Measurements from ENCODE around the gene AVPR2.

The AVPR2 gene

GRCh38 chrX:153903991-153904957 is at the start of gene AVPR2:
Gene AVPR2, plus strand, starts transcription at chrX:153904673. Its CDS starts 473 bp downstream, at chrX:153905146.
- DNase-seq (ENCODE audit: low read depth in 2 of 2), result no peak

GRCh38 chrX:153854702-153855101 is 49.8 kb upstream of the AVPR2 start:
- DNase-seq (ENCODE audit: low read depth in 2 of 2), result no peak

GRCh38 chrX:153857348-153857903 is 47.0 kb upstream of the AVPR2 start:
- DNase-seq (ENCODE audit: low read depth in 2 of 2), result no peak

- no peak for DNase-seq (ENCODE audit: low read depth in 2 of 2)
Measured at GRCh38 chrX:153861151-153861550, 43.3 kb upstream of the AVPR2 start.

- DNase-seq (ENCODE audit: low read depth in 2 of 2), result no peak
Measured at GRCh38 chrX:153861733-153862310, 42.7 kb upstream of the AVPR2 start.

GRCh38 chrX:153862369-153863250 is 41.9 kb upstream of the AVPR2 start:
- no peak for DNase-seq (ENCODE audit: low read depth in 2 of 2)

- DNase-seq (ENCODE audit: low read depth in 2 of 2), result no peak
Measured at GRCh38 chrX:153863251-153863991, 41.1 kb upstream of the AVPR2 start.

- DNase-seq (ENCODE audit: low read depth in 2 of 2), result no peak
Measured at GRCh38 chrX:153864101-153864500, 40.4 kb upstream of the AVPR2 start.

- DNase-seq (ENCODE audit: low read depth in 2 of 2), result no peak
Measured at GRCh38 chrX:153864561-153865320, 39.7 kb upstream of the AVPR2 start.

- DNase-seq (ENCODE audit: low read depth in 2 of 2), result no peak
Measured at GRCh38 chrX:153865321-153865580, 39.2 kb upstream of the AVPR2 start.

GRCh38 chrX:153865685-153866084 is 38.8 kb upstream of the AVPR2 start:
- DNase-seq (ENCODE audit: low read depth in 2 of 2), result no peak

- DNase-seq (ENCODE audit: low read depth in 2 of 2), result no peak
Measured at GRCh38 chrX:153866302-153867019, 38.0 kb upstream of the AVPR2 start.

- no peak for DNase-seq (ENCODE audit: low read depth in 2 of 2)
Measured at GRCh38 chrX:153867139-153867538, 37.3 kb upstream of the AVPR2 start.

- no peak for DNase-seq (ENCODE audit: low read depth in 2 of 2)
Measured at GRCh38 chrX:153867671-153868070, 36.8 kb upstream of the AVPR2 start.

GRCh38 chrX:153868576-153869472 is 35.6 kb upstream of the AVPR2 start:
- no peak for DNase-seq (ENCODE audit: low read depth in 2 of 2)

GRCh38 chrX:153869473-153870287 is 34.8 kb upstream of the AVPR2 start:
- DNase-seq (ENCODE audit: low read depth in 2 of 2), result no peak

GRCh38 chrX:153870288-153870690 is 34.2 kb upstream of the AVPR2 start:
- no peak for DNase-seq (ENCODE audit: low read depth in 2 of 2)

- no peak for DNase-seq (ENCODE audit: low read depth in 2 of 2)
Measured at GRCh38 chrX:153870791-153871360, 33.6 kb upstream of the AVPR2 start.

Data from stimulated activated CD8-positive, alpha-beta memory T cell treated with anti-CD3 and anti-CD28 coated beads, Interleukin-2, amount 100 ng/mL, for 48 hours (primary cell).